ENCODE measurements around the gene FAIM.
A peak's percentile ranks its signal among the peaks of the same experiment; 100 is the strongest.
"Not testable (repeated sequence)": the region's sequence is repeated elsewhere in the genome, so short reads cannot be mapped to it uniquely, and the experiment has no call there.

The FAIM gene

GRCh38 chr3:138608322-138609135 lies at the start of gene FAIM:
Gene FAIM (plus strand): TSS chr3:138608771. CDS start chr3:138619727, 10,956 bp downstream.
- DNase-seq: peak; percentile 72

- no peak for DNase-seq
Measured at GRCh38 chr3:138559134-138559533, 49.4 kb upstream of the FAIM start.

GRCh38 chr3:138560501-138560900 lies 48.1 kb upstream of the FAIM start:
- DNase-seq: no peak

GRCh38 chr3:138562902-138563301 lies 45.7 kb upstream of the FAIM start:
- not testable (repeated sequence) for DNase-seq

GRCh38 chr3:138566293-138566692 lies 42.3 kb upstream of the FAIM start:
- DNase-seq: not testable (repeated sequence)

- DNase-seq: no peak
Measured at GRCh38 chr3:138567403-138567802, 41.2 kb upstream of the FAIM start.

GRCh38 chr3:138569090-138569489 lies 39.5 kb upstream of the FAIM start:
- DNase-seq: no peak

- not testable (repeated sequence) for DNase-seq
Measured at GRCh38 chr3:138569624-138570023, 38.9 kb upstream of the FAIM start.

- no peak for DNase-seq
Measured at GRCh38 chr3:138573138-138573537, 35.4 kb upstream of the FAIM start.

- no peak for DNase-seq
Measured at GRCh38 chr3:138578141-138578540, 30.4 kb upstream of the FAIM start.

- DNase-seq: no peak
Measured at GRCh38 chr3:138578961-138579574, 29.5 kb upstream of the FAIM start.

GRCh38 chr3:138587374-138587773 lies 21.2 kb upstream of the FAIM start:
- DNase-seq: no peak

- no peak for DNase-seq
Measured at GRCh38 chr3:138588445-138588844, 20.1 kb upstream of the FAIM start.

GRCh38 chr3:138591392-138591791 lies 17.2 kb upstream of the FAIM start:
- DNase-seq: no peak

- DNase-seq: no peak
Measured at GRCh38 chr3:138593488-138594149, 15.0 kb upstream of the FAIM start.

- peak; percentile 91 for DNase-seq
Measured at GRCh38 chr3:138594150-138594934, 14.2 kb upstream of the FAIM start, which contains the start of gene CEP70. Gene CEP70 (minus strand): TSS chr3:138594260. CDS start chr3:138572927, 21,333 bp downstream.

GRCh38 chr3:138594935-138595610 lies 13.5 kb upstream of the FAIM start:
- no peak for DNase-seq

- DNase-seq: not testable (repeated sequence)
Measured at GRCh38 chr3:138597186-138597976, 11.2 kb upstream of the FAIM start.

GRCh38 chr3:138598534-138598933 lies 10.0 kb upstream of the FAIM start:
- DNase-seq: no peak

- DNase-seq: no peak
Measured at GRCh38 chr3:138600100-138600745, 8.3 kb upstream of the FAIM start.

- not testable (repeated sequence) for DNase-seq
Measured at GRCh38 chr3:138601661-138602060, 6.9 kb upstream of the FAIM start.
